Fibroblast of the aortic adventitia (primary cell): Measurements from ENCODE around the gene FARP1. TPM values are rescaled to one million over a fixed set of nuclear protein-coding genes. Genes with fewer than 3 reads are reported as not detected.

Experiments
- DNase-seq: peaks from one replicate; pipeline ENCODE4 v3.0.0-alpha.2; 2010; ENCODE audit warnings: low read depth
- H3K4me3 ChIP-seq: 2 replicates; pipeline ENCODE4 v1.5.1; 2011; ENCODE audit warnings: low read depth, mild to moderate bottlenecking, control low read depth, low read length, moderate library complexity
- CTCF ChIP-seq: IDR thresholded peaks from 2 replicates; pipeline ENCODE4 v1.5.1; 2011; ENCODE audit warnings: mild to moderate bottlenecking, low read length, control low read depth, inconsistent platforms; ENCODE audit not compliant: insufficient read depth
- small RNA-seq: library from RNA; depleted of rRNA; stranded (forward); fragments of <200 nt; gene quantifications from one replicate; pipeline ENCODE3, GENCODE V24; 2012
- total RNA-seq: library from RNA; depleted of rRNA; stranded (reverse); fragments of >200 nt; gene quantifications from 2 replicates; pipeline ENCODE4 v1.2.3, GENCODE V29; 2012; ENCODE audit warnings: low replicate concordance

The FARP1 gene
- total RNA-seq, 1 donor, result 16.2 TPM

GRCh38 chr13:98504371-98504963 is 361.6 kb downstream of the FARP1 start:
- no peak overlapping the region for H3K4me3 ChIP-seq
- DNase-seq, result no peak
- TF ChIP-seq CTCF, result no peak

Small RNA genes within 50 kb of the gene (small RNA-seq; reads per million reads assigned to genes)
- 0.38 reads per million for gene MIR3170

Other genes starting within 250 kb of the FARP1 start
- 212 and 286 TPM in 2 replicates for gene IPO5, start 189.4 kb upstream of the FARP1 start, total RNA-seq
- gene RNF113B, start 34.2 kb downstream of the FARP1 start, total RNA-seq, result not detected in 2 replicates